ENCODE measurements around the gene ATP8B4.

The ATP8B4 gene

DNA sequence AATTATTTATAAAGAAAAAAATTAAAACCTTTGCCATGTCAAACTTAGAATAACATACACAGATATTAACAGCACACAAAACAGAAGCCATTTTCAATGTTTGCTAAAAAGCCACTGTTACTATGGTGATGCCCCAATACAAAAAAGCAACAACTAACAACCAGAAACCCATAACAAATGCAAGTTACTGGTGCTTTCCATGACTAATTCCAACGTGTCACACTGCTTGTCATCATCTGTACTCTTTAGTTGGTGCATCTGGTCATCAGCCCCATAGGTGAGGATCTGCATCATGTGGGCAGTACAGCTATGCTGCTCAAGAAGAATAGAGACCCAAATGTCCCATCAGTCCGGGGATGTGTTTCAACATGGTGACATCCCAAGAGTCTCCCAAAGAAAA, 52.8 kb downstream of the ATP8B4 start:
- TF ChIP-seq, protein P1, sequence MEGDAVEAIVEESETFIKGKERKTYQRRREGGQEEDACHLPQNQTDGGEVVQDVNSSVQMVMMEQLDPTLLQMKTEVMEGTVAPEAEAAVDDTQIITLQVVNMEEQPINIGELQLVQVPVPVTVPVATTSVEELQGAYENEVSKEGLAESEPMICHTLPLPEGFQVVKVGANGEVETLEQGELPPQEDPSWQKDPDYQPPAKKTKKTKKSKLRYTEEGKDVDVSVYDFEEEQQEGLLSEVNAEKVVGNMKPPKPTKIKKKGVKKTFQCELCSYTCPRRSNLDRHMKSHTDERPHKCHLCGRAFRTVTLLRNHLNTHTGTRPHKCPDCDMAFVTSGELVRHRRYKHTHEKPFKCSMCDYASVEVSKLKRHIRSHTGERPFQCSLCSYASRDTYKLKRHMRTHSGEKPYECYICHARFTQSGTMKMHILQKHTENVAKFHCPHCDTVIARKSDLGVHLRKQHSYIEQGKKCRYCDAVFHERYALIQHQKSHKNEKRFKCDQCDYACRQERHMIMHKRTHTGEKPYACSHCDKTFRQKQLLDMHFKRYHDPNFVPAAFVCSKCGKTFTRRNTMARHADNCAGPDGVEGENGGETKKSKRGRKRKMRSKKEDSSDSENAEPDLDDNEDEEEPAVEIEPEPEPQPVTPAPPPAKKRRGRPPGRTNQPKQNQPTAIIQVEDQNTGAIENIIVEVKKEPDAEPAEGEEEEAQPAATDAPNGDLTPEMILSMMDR (conservative IDR thresholded peaks at IDR 0.05) = no peak
- H3K27ac ChIP-seq = no peak overlapping the region

DNA sequence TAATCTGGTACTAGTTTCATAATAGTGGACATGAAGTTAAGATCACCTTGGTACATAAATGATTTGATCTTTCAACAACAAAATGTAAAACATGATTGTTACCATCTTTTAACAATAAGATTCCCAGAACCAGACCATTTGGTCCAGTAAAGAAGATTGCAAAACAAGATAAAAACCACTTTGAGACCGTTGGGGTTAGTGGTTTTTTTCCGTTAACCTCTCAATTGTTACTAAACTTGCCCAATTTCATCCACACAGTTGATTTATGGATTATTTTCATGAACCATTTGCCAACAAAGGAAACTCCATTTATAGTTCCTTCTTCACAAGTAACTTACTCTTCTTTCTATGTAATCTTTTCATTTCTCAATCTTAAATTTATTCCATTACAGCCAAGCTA, 53.8 kb downstream of the ATP8B4 start:
- no peak overlapping the region for H3K27ac ChIP-seq
- TF ChIP-seq, protein P1 (conservative IDR thresholded peaks at IDR 0.05) = no peak

DNA sequence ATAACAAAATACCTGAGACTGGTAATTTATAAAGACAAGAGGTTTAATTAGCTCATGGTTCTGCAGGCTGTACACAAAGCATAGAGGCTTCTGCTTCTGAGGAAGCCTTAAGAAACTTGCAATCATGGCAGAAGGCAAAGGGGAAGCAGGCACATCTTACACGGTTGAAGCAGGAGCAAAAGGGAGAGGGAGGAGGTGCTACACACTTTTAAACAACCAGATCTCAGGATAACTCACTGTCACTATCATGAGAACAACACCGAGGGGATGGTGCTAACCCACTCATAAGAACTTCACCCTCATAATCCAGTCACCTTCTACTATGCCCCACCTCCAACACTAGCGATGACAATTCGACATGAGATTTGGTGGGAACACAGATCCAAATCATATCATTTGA, 54.4 kb downstream of the ATP8B4 start:
- no peak overlapping the region for H3K27ac ChIP-seq
- TF ChIP-seq, protein P1 (conservative IDR thresholded peaks at IDR 0.05) = no peak

DNA sequence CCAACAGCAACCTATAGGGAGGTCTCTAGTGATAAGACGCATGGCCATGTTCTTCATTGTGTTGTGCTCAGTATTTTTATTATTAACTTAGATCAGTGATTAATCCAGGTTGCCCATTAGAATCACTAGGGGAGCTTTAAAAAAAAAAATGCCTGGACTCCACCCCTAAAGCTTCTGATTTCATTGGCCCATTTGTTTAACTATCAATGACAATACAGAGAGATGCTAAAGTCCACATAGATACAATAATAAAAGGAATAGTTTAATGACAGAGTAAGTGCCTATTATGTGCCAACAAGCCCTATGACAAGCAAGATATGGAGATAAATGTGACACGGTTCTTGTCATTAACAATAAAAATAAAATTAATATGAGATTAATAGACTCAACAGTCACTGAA, 55.8 kb downstream of the ATP8B4 start:
- TF ChIP-seq, protein P1 (conservative IDR thresholded peaks at IDR 0.05) = no peak
- no peak overlapping the region for H3K27ac ChIP-seq

DNA sequence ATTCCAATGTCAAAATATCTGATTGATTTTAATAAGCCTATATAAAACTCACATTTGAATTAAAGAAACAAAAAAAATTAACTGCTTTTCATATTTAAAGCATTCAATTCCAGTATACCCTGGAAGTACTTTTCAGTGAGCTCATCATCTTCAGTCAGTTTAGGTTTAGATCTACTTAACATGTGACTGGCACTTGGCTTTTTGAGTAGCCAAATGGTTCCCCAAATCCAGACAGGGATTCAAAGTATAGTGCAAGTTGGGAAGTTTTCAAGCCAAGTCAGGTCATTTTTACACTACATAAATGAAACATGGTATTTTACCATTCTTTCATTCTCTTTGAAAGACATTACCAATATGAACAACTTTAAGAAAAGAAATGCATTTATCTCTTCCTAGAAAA, 57.5 kb downstream of the ATP8B4 start:
- no peak overlapping the region for H3K27ac ChIP-seq
- TF ChIP-seq, protein P1 (conservative IDR thresholded peaks at IDR 0.05) = no peak

DNA sequence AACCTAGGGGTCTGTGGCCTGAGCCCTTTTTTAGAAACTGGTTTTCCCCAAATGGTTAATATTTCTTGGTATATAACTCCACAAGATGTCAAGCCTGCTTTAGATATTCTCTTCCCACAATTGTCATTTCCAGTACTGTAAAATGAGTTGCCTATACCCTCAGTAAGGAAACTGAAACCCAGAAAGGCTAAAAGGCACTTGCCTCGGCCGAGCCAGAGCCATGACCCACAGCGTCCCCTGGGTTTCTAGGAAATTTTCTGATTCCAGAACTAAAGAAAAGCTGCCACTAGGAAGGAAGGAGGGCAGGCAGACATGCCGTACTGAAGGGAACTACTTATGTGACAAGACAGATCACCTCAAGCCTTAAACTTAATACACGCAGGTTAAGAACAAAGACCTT, 59.1 kb downstream of the ATP8B4 start:
- no peak overlapping the region for H3K27ac ChIP-seq
- TF ChIP-seq, protein P1 (conservative IDR thresholded peaks at IDR 0.05) = no peak

DNA sequence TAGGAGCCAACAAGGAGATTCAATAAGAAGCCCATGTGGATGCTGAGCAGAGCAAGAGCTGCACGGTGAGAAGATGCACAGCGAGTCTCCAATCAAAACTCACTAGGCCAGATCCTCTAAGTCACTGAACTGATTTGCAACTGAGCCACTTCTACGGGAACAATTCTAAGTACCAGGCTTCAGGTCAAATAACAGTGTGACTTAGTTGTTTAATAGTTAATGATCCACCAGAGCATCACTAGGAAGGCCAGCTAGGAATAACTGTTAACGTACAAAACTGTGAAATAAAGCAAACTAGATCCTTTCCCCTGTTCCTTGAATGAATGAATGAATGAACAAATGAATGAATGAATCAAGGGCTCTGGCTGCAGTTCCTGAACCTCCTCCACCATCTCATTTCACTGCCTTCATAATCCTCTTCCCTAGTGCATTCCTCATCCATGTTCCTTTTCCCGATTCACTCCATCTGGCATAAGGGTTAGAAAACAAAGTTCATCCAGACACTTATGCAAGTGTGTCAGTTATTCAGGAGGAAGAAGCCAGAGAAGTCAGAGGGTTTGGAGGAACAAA, 59.7 kb downstream of the ATP8B4 start:
- TF ChIP-seq, protein P1 (conservative IDR thresholded peaks at IDR 0.05) = no peak
- peak overlapping the region; percentile 58; the same call in 1 of the 2 replicates for H3K27ac ChIP-seq

All from VCaP (cell line).